Stimulated activated CD8-positive, alpha-beta memory T cell treated with anti-CD3 and anti-CD28 coated beads, Interleukin-7, amount 100 ng/mL, for 4 hours (primary cell): Measurements from ENCODE around the gene TRIP13.

Experiments
- DNase-seq, 2 donors: peaks; one replicate each; pipeline ENCODE4 v3.0.0-alpha.2; 2020; ENCODE audit warnings: low read depth in 2 of 2

Gene TRIP13

DNA sequence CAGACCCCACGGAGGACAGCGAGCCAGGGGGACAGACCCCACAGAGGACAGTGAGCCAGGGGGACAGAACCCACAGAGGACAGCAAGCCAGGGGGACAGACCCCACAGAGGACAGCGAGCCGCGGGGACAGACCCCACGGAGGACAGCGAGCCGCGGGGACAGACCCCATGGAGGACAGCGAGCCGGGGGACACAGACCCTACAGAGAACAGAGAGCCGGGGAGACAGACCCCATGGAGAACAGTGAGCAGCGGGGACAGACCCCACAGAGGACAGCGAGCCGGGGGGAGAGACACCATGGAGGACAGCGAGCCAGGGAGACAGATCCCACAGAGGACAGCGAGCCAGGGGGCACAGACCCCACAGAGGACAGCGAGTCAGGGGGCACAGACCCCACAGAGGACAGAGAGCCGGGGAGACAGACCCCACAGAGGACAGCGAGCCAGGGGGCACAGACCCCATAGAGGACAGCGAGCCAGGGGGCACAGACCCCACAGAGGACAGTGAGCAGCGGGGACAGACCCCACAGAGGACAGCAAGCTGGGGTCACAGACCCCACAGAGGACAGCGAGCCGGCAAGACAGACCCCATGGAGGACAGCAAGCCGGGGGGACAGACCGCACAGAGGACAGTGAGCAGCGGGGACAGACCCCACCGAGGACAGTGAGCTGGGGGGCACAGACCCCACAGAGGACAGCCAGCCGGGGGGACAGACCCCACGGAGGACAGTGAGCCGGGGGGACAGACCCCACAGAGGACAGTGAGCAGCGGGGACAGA lies 37.5 kb upstream of the TRIP13 start:
- DNase-seq: no peak

GRCh38 chr5:855771-856530 lies 36.7 kb upstream of the TRIP13 start:
- no peak for DNase-seq

- DNase-seq: no peak
Measured at GRCh38 chr5:856531-857425, 35.9 kb upstream of the TRIP13 start.

GRCh38 chr5:858726-859125 lies 34.0 kb upstream of the TRIP13 start:
- DNase-seq: no peak

DNA sequence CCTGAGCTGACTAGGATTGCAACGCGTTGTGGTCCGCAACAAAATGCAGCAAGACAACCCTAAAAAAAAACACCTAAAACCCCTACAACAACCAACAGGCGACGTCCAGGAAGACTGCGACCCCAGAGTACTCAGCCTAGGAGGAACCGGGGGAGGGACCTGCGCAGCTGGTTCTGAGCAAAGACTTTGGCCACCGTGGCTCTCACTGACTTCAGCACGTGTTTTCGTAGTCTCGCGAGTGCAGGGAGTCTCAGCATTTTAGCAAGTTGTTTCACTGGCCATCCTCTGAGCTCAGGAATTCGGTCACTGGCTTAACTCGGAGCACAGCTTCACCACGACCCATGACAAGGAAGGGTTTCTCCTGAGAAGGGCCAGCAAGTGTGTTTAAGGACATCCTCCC lies 33.3 kb upstream of the TRIP13 start:
- DNase-seq: no peak

DNA sequence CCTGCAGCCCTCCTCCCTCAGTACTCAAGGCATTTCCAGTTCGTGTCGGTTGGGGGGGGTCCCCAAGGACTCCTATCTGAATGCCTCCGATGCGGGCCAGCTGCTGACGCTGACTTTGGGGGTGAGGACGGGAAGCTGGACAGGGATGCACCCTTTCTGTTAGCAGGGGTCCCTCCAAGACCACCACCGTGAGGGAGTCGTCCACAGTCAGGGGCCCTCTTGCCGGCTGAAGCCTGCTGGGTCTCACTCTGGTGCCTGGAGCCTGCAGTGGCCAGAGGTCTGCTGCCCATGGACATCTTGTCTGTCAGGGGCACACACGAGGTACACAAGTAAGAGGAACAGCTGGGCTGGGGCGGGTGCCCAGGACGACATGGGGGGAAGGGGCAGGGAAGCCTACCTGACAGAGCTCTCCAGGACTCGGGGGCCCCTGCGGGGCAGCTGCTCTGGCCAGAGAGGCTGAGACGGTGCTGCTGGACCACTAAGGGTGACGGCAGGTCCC lies 32.8 kb upstream of the TRIP13 start:
- no peak for DNase-seq

GRCh38 chr5:860506-861150 lies 32.1 kb upstream of the TRIP13 start:
- no peak for DNase-seq

- DNase-seq: no peak
Measured at GRCh38 chr5:861442-862366, 31.0 kb upstream of the TRIP13 start.

DNA sequence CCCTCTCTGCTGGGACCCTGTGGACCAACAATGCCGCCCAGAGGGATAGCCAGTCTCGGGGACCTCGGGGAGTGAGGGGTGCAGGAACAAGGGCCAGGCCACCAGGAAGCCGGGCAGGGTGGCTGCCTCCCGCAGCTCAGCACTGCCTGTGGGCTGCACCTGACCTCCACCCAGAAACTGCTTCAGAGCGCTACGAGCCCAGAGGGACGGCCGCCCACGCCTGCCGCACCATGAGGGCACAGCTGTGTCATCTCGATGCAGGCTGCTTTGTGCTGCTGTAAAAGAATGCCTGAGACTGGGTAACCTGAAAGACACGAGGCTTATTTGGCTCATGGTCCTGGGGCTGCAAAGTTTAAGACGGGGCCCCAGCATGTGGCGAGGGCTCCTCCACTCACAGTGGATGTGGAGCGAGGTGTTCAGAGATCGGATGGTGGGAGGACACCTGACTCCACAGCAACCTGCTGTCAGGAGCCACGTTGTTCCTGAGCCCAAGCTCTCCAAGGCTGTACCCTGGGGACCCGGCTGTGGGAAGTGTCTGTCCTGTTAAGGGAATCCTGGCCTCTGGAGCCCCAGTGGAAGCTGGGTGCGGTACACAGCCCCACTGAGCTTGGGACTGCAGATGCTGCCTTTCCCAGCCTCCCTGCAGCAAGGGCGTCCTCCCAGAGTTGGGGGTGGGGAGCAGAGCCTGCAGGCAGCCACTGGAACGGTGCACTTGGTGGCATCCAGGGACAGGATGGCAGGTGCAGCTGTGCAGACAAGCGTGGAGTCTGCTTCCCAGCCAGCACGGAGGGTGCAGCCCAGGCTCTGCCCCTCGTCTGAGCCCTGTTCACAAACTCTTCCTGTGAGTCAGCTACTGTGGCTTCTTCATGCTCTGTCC lies 30.1 kb upstream of the TRIP13 start:
- no peak for DNase-seq

DNA sequence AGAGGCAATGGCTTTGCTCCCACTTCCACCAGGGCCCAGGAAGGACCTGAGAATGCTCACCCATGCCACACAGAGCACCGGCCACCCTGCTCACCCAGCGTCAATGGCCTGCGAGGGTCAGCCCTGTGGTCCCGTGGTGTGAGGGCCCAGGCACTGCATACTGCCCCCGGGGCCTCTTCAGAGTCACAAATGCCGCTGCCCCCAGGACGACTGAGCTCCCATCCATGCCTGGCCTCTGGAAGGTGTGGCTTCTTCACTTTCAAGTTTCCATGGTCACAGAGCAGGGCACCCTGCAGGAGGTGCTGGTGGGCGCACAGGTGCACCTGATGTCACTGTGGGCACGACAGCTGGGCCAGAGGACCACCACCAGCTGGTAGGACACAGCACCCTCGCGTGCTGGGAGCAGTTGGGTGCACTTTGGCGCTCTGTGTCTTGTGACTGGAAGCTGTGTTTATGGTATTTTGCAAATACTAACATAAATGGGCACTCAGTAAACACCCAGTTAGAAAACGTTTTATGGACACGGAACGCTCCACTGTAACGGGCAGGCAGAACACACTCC lies 29.4 kb upstream of the TRIP13 start:
- no peak for DNase-seq

GRCh38 chr5:864492-865167 lies 28.1 kb upstream of the TRIP13 start:
- no peak for DNase-seq

DNA sequence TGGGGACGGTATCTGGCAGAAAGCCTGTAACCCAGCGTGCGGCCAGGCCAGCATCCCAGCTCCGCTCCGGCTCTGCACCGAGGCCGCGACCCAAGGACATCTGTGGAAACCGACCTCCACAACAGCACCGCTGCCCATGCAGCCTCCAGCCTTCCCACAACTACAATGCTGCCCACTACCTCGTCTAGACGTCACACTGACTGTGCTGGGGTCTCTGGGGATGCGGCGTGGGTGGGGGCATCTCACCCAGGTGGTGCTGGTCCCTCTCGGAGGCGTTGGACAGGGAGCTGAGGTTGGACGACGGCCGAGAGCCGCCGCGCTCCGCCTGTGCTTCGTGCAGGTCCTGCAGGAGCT lies 27.5 kb upstream of the TRIP13 start:
- no peak for DNase-seq

- DNase-seq: no peak
Measured at GRCh38 chr5:865771-866170, 26.9 kb upstream of the TRIP13 start.

DNA sequence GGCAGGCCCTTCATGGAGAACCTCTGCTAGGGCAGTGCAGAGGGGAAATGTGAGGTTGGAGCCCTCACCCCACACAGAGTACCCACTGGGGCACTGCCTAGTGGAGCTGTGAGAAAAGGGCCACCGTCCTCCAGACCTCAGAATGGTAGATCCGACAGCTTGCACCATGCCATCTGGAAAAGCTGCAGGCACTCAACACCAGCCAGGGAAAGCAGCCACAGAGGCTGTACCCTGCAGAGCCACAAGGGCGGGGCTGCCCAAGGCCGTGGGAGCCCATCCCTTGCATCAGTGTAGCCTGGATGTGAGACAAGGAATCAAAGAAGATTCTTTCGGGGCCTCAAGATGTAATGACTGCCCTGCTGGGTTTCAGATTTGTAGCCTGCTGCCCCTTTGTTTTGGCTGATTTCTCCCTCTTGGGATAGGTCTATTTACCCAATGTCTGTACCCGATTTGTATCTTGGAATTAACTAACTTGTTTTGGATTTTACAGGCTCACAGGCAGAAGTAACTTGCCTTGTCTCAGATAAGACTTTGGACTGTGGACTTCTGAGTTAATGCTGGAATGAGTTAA lies 25.3 kb upstream of the TRIP13 start:
- DNase-seq: no peak

DNA sequence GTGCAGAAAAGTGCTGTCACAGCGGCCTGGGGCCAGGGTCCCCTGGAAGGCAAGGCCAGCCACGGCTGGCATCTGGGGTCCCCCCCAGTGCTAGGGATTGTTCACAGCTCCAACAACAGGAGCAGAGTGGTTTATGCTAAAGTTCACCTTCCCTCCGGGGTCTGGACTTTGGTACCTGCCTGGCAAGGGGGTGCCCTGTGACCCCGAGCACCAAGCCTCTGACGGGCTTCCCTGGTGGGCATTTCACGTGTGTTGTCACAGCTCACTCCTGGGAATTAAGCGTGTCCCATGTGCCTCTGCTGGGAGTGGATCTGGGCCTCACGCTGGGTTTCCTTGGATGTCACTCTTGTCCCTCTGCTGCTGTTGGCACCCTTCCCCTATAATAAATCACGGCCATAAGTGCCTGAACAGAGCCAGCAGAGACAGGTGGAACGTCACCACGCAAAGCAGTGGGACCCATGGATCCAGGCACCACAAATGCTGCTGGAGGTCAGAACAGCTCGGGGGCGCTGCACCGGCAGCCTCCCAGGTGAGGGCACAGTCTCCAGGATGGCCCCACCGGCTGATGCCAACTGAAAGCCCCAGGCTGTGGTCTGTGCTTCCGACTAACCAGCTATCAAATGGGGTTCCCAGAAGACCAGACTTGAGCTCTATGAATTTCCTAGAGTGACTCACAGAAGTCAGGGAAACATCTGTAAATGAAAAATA lies 24.1 kb upstream of the TRIP13 start:
- DNase-seq: no peak

GRCh38 chr5:870956-871355 lies 21.7 kb upstream of the TRIP13 start:
- DNase-seq: no peak

GRCh38 chr5:871596-872298 lies 20.9 kb upstream of the TRIP13 start:
- no peak for DNase-seq
